Astrocyte of the spinal cord (primary cell): Measurements from ENCODE around the gene ABI2.

ENCODE experiments used
- DNase-seq: peaks from one replicate; pipeline ENCODE4 v3.0.0; 2011; ENCODE audit warnings: low read depth, low spot score
- H3K4me3 ChIP-seq: 2 replicates; pipeline ENCODE4 v1.5.1; 2011; ENCODE audit warnings: low read depth, mild to moderate bottlenecking, low read length, moderate library complexity
- in situ Hi-C: cut with HindIII; loops from 2 replicates; pipeline ENCODE4 v1.10.0; 2017; ENCODE audit warnings: low sequenced_read_pairs
- TF ChIP-seq, protein P1 (sequence below): IDR thresholded peaks from 2 replicates; pipeline ENCODE4 v1.5.1; 2012; ENCODE audit warnings: low read depth, mild to moderate bottlenecking, low read length, inconsistent platforms

The ABI2 gene

DNA sequence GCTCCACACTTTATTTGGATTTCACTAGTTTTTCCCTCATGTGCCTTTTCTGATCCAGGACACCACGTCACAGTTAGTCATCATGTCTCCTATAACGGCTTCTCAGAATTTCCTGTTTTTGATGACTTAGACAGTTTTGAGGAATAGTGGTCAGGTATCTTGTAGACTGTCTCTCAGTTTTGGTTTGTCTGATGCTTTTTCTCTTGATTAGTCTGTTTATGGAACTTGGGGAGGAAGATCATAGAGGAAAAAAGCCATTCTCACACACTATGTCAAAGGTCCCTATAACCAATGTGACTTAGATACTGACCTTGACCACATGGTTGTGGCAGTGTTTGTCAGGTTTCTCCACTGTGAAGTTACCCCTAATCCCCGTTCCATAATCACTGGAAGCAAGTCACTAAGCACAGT lies 117.9 kb downstream of the ABI2 start:
- TF ChIP-seq, protein P1, sequence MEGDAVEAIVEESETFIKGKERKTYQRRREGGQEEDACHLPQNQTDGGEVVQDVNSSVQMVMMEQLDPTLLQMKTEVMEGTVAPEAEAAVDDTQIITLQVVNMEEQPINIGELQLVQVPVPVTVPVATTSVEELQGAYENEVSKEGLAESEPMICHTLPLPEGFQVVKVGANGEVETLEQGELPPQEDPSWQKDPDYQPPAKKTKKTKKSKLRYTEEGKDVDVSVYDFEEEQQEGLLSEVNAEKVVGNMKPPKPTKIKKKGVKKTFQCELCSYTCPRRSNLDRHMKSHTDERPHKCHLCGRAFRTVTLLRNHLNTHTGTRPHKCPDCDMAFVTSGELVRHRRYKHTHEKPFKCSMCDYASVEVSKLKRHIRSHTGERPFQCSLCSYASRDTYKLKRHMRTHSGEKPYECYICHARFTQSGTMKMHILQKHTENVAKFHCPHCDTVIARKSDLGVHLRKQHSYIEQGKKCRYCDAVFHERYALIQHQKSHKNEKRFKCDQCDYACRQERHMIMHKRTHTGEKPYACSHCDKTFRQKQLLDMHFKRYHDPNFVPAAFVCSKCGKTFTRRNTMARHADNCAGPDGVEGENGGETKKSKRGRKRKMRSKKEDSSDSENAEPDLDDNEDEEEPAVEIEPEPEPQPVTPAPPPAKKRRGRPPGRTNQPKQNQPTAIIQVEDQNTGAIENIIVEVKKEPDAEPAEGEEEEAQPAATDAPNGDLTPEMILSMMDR = no peak
- in situ Hi-C loops = no loop called here
- DNase-seq = peak; percentile 79
- no peak overlapping the region for H3K4me3 ChIP-seq

DNA sequence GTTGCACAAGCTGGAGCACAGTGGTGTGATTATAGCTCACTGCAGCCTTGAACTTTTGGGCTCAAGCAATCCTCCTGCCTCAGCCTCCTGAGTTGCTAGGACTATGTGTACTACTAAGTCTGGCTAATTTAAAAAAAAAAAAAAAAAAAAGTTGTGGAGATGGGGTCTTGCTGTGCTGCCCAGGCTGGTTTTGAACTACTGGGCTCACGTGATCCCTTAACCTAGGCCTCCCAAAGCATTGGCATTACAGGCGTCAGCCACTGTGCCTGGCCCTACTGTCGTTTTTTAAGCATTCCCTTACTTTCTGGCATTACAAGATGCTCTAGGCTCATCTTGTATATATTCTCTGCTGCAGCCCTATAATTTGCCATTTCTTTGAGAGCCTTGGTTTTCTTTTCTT lies 118.6 kb downstream of the ABI2 start:
- no peak overlapping the region for H3K4me3 ChIP-seq
- DNase-seq = no peak
- TF ChIP-seq, protein P1 = no peak
- in situ Hi-C loops = no loop called here

DNA sequence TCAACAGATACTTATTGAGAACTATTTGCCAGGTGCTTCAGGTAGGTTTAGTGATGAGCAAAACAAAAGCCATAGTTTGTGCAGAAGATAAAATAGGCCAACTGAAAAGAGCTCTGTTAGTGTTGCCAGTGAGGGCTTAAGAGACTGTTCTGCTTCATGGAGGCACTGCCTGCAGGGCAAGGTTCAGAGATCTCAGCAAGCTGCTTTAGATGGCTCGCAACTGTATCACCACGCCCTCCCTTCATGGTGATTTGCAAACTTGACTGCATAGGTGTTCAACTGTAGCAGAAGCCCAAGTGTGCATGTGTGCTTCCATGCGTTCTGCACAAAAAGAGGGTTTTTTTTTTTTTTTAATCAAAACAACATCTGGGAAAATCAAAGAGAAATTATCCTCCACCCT lies 122.4 kb downstream of the ABI2 start:
- TF ChIP-seq, protein P1 = no peak
- H3K4me3 ChIP-seq = no peak overlapping the region
- no peak for DNase-seq
- in situ Hi-C loops = no loop called here

DNA sequence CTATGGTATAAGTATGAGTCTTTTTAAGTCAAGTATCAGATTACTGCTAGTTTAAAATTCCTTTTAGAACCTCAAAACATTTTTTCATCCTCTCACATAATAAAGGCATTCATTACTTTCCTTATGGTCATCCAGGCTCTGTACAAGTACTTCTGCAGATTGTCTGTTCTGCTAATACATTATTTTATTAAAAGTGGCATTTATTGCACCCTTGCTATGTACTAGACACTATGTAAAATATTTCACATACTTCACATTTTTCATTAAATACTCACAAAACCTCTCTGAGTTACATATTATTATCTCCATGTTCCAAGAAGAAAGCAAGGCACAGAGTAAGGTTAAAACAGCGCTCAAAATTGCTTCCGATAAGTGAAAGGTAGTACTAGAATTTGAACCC lies 122.8 kb downstream of the ABI2 start:
- DNase-seq = peak; percentile 59
- H3K4me3 ChIP-seq = no peak overlapping the region
- TF ChIP-seq, protein P1 = no peak
- in situ Hi-C loops = no loop called here

DNA sequence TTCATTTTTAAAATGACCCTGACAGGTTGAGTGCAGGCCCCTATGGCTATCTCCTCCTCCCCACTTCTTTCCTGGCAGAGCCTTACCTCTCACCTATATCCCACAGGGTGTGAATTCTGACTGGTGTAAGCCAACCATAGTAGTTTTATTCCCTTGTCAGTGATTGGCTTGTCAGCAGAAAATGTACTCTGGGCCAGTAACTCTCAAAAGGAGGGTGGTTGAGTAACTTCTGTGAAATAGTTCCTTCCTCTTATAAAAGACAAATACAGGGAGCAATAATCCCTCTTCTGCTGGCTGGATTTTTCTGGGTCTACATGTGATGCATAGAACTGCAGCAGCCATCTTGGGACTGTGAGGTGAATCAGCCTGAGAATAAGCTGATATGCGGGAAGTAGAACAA lies 123.5 kb downstream of the ABI2 start:
- in situ Hi-C loops = no loop called here

DNA sequence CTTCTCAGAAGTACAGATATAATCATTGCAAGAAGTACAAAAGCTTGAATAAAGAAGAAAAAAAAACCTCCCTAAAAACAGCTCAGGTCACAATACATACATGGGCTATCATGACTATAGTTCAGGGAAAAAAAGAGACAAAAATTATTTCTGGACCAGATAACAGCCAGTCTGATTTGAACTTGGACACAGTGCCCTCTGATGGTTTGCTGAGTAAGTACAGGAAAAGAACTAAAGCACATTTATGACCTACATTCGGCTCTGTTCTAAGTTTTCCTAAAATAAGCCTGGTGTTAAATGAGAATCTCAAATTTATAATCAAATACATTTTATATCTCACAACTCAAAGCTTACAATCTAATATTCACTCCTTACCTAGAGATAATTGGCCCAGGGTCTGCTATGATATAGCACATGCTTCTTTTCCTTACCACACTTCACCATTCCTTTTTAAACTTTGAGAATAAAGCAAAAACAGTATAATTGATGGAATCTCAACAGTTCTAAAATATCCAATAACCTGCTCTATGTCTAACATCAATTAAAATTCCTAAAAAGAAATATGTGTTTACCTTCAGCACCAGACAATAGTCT lies 125.8 kb downstream of the ABI2 start:
- in situ Hi-C loops = no loop called here
- peak; percentile 61 for DNase-seq
- H3K4me3 ChIP-seq = no peak overlapping the region
- TF ChIP-seq, protein P1 = peak; percentile 68

More for the DNA sequence above, 123.5 kb downstream of the ABI2 start:
- DNase-seq = no peak
- TF ChIP-seq, protein P1 = no peak
- no peak overlapping the region for H3K4me3 ChIP-seq
